Tracheal epithelial cell (primary cell): ENCODE results near the gene MBD3L1. TPM values are rescaled to one million over a fixed set of nuclear protein-coding genes. Genes with fewer than 3 reads are reported as not detected.

Experiments
- total RNA-seq: library from RNA; depleted of rRNA; stranded (reverse); fragments of >200 nt; gene quantifications from 2 replicates; pipeline ENCODE4 v1.2.1, GENCODE V29; 2014

MBD3L1 gene
- total RNA-seq = not detected in 2 replicates

DNA sequence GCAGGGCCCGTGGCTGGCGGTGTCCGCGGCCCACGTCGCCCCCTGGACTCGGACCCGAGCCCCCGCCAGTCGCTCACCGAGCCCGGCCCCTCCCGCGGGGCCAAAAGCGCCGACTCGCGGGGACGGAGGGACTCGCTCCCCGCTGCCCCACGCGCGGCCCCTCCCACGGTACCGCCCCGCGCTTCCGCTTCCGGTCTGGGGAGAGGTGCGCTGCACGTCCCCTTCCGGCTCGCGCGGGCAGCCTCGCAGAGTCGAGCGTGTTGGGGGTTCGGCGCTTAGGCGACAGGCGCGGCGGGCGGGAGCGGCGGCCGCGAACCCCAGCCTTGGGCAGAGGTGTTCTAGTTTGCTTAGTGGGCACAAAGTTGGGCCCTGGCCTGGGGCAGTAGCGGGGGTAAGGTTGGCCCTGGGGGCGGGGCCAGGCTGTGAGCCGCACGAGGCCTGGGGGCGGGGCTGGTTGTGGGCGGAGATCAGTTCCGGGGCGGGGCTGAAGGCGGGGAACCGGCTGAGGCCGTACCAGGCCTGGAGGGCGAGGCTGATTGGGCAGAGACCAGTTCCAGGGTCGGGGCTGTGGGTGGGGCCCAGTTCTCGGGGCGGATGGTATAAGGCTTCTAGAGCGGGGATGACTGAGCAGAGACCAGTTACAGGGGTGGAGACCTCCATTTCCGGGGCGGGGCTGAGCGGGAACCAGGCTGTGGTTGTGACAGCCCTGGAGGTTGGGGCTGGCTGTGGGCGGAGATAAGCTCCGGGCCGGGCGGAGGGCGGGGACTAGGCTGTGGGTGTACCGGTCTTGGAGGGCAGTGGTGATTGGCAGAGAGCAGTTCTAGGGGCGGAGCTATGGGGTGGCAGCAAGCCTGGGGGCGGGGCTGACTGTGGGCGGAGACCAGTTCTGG lies at the start of gene MBD3L1, which contains the start of gene ZNF558:
Gene MBD3L1 (plus strand): TSS at position 246 of the 890 bp plus-strand sequence. CDS start 10,302 bp downstream, outside the sequence.
Gene ZNF558 (minus strand): TSS at position 173 of the 890 bp plus-strand sequence. CDS start 9,645 bp downstream, outside the sequence.

Other genes with a start within 250 kb of the MBD3L1 start
- gene ADAMTS10, start 221.7 kb upstream of the MBD3L1 start, total RNA-seq = 0.24 TPM in 1 of 2 replicates, not detected in the other
- gene NFILZ, start 201.7 kb upstream of the MBD3L1 start, total RNA-seq = not detected in 2 replicates
- not detected in 2 replicates for gene ACTL9, start 133.6 kb upstream of the MBD3L1 start, total RNA-seq
- gene OR2Z1, start 110.7 kb upstream of the MBD3L1 start, total RNA-seq = not detected in 2 replicates
- gene ZNF558, start 73 bp upstream of the MBD3L1 start, total RNA-seq = 20.5 and 25.8 TPM in 2 replicates
- gene MUC16, start 178.0 kb downstream of the MBD3L1 start, total RNA-seq = under 0.01 and 0.24 TPM in 2 replicates